Gastrocnemius medialis (tissue), 4 donors: ENCODE results near the gene CUTC.

ENCODE experiments used
- POLR2A ChIP-seq, 2 donors: fragments of 450-650 bp; IDR thresholded peaks; one replicate each; pipeline ENCODE4 v1.6.1; 2017; ENCODE audit warnings: antibody characterized with exemption in 2 of 2, mild to moderate bottlenecking in 2 of 2, moderate library complexity in 2 of 2
- TF ChIP-seq, protein P1 (sequence below), 5 experiments: fragments of 450-650 bp in 3 of 5; fragments of 200-600 bp in 2 of 5; sonication (generic) in 2 of 5; IDR thresholded peaks in 4 of 5; conservative IDR thresholded peaks in 1 of 5; 1 replicate in 4 of 5; 2 replicates in 1 of 5; pipeline ENCODE4 v1.5.1; 2016 to 2019; ENCODE audit warnings: antibody characterized with exemption in 5 of 5, mild to moderate bottlenecking in 3 of 5, moderate library complexity in 3 of 5

DNA sequence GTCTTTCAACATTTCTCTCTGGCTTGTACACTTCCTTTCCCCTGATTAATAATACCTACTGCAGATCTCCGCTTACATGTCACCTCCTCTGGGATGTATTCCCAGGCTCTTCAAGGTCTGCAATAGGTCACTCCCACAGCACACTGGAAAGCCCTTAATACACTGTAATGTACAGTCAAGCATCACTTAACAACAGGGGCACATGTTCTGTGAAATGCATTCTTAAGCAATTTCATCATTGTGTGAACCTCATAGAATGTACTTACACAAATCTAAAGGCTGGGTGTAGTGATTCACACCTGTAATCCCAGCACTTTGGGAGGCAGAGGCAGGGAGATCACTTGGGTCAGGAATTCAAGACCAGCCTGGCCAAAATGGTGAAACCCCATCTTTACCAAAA is 2.0 kb upstream of the CUTC start:
- TF ChIP-seq, protein P1, sequence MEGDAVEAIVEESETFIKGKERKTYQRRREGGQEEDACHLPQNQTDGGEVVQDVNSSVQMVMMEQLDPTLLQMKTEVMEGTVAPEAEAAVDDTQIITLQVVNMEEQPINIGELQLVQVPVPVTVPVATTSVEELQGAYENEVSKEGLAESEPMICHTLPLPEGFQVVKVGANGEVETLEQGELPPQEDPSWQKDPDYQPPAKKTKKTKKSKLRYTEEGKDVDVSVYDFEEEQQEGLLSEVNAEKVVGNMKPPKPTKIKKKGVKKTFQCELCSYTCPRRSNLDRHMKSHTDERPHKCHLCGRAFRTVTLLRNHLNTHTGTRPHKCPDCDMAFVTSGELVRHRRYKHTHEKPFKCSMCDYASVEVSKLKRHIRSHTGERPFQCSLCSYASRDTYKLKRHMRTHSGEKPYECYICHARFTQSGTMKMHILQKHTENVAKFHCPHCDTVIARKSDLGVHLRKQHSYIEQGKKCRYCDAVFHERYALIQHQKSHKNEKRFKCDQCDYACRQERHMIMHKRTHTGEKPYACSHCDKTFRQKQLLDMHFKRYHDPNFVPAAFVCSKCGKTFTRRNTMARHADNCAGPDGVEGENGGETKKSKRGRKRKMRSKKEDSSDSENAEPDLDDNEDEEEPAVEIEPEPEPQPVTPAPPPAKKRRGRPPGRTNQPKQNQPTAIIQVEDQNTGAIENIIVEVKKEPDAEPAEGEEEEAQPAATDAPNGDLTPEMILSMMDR (IDR thresholded peaks at IDR 0.05 in 4 of 5, conservative IDR thresholded peaks at IDR 0.05 in 1 of 5), result no peak
- no peak for TF ChIP-seq POLR2A (IDR thresholded peaks at IDR 0.05)
